ENCODE data around the gene UBAP2L. TPM values are rescaled to one million over a fixed set of nuclear protein-coding genes. Genes with fewer than 3 reads are reported as not detected.
"Not testable (repeated sequence)": the region's sequence is repeated elsewhere in the genome, so short reads cannot be mapped to it uniquely, and the experiment has no call there.

Gene UBAP2L
- total RNA-seq, 1 donor from 2014 or later, result 258 TPM

DNA sequence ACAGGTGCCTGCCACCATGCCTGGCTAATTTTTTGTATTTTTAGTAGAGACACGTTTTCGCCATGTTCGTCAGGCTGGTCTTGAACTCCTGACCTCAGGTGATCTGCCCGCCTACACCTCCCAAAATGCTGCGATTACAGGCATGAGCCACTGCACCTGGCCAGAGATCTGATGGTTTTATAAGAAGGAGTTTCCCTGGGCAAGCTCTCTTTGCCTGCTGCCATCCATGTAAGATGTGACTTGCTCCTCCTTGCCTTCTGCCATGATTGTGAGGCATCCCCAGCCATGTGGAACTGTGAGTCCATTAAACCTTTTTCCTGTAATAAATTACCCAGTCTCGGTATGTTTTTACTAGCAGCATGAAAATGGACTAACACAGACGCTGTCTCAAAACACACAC is 88.4 kb downstream of the UBAP2L start:
- H3K36me3 Mint-ChIP-seq (ENCODE audit: low read depth); DNase-seq (ENCODE audit: low spot score); H3K27me3 Mint-ChIP-seq (ENCODE audit: insufficient read depth); H3K27ac Mint-ChIP-seq; H3K4me3 Mint-ChIP-seq; intact Hi-C loops (cut with micrococcal nuclease); H3K9me3 Mint-ChIP-seq: not testable (repeated sequence)
- H3K4me1 Mint-ChIP-seq (ENCODE audit: low read depth), result peaks cover 19% of the 10 kb centered on the region

GRCh38 chr1:154312229-154313065 is 91.7 kb downstream of the UBAP2L start:
- H3K36me3 Mint-ChIP-seq (ENCODE audit: low read depth); H3K27me3 Mint-ChIP-seq (ENCODE audit: insufficient read depth); DNase-seq (ENCODE audit: low spot score); intact Hi-C loops (cut with micrococcal nuclease); H3K4me3 Mint-ChIP-seq; H3K27ac Mint-ChIP-seq; H3K9me3 Mint-ChIP-seq: not testable (repeated sequence)
- peaks cover 12% of the 10 kb centered on the region for H3K4me1 Mint-ChIP-seq (ENCODE audit: low read depth)

- H3K9me3 Mint-ChIP-seq, result peaks cover 15% of the 10 kb centered on the region
- intact Hi-C loops (cut with micrococcal nuclease), result no loop called here
Measured at GRCh38 chr1:154313066-154313356, 92.3 kb downstream of the UBAP2L start.

DNA sequence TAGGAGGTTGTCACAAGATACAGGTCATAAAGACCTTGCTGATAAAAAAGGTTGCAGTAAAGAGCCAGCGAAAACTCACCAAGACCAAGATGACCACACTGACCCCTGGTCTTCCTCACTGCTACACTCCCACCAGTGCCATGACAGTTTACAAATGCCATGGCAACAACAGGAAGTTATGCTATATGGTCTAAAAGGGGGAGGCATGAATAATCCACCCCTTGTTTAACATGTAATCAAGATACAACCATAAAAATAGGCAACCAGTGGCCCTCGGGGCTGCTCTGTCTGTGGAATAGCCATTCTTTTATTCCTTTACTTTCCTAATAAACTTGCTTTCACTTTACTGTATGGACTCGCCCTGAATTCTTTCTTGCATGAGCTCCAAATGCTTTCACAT is 93.5 kb downstream of the UBAP2L start:
- H3K4me1 Mint-ChIP-seq (ENCODE audit: low read depth); H3K27ac Mint-ChIP-seq; DNase-seq (ENCODE audit: low spot score); H3K36me3 Mint-ChIP-seq (ENCODE audit: low read depth); H3K4me3 Mint-ChIP-seq; intact Hi-C loops (cut with micrococcal nuclease): not testable (repeated sequence)
- Mint-ChIP-seq H3K9me3 (peaks cover 19% of the 10 kb centered on the region), H3K27me3 (ENCODE audit: insufficient read depth) (peaks cover 15% of the 10 kb centered on the region)

More at GRCh38 chr1:154313066-154313356, 92.3 kb downstream of the UBAP2L start:
- Mint-ChIP-seq H3K36me3 (ENCODE audit: low read depth) (no peaks in the 10 kb centered on the region), H3K4me3 (no peak overlapping the region), H3K4me1 (ENCODE audit: low read depth) (peaks cover 6% of the 10 kb centered on the region), H3K27ac (no peak overlapping the region), H3K27me3 (ENCODE audit: insufficient read depth) (peaks cover 11% of the 10 kb centered on the region)
- DNase-seq (ENCODE audit: low spot score), result no peak

GRCh38 chr1:154316704-154317103 is 95.9 kb downstream of the UBAP2L start:
- DNase-seq (ENCODE audit: low spot score), result no peak
- H3K27ac Mint-ChIP-seq, result no peak overlapping the region
- H3K27me3 Mint-ChIP-seq (ENCODE audit: insufficient read depth), result peaks cover 20% of the 10 kb centered on the region
- no peaks in the 10 kb centered on the region for H3K36me3 Mint-ChIP-seq (ENCODE audit: low read depth)
- no peaks in the 10 kb centered on the region for H3K4me1 Mint-ChIP-seq (ENCODE audit: low read depth)
- intact Hi-C loops (cut with micrococcal nuclease), result no loop called here
- peaks cover 19% of the 10 kb centered on the region for H3K9me3 Mint-ChIP-seq
- H3K4me3 Mint-ChIP-seq, result no peak overlapping the region

DNA sequence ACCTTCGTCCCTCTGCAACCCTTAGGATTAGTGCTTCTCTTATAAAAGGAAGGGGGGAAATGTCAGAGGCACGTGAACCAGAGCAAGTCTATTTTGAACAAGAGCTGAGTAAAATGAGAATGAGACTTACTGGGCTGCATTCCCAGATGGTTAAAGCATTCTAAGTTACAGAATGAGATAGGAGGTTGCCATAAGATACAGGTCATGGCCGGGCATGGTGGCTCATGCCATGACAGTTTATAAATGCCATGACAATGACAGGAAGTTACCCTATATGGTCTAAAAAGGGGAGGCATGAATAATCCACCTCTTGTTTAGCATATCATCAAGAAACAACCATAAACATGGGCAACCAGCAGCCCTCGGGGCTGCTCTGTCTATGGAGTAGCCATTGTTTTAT is 97.6 kb downstream of the UBAP2L start:
- no peak for DNase-seq (ENCODE audit: low spot score)
- H3K36me3 Mint-ChIP-seq (ENCODE audit: low read depth), result no peaks in the 10 kb centered on the region
- H3K27me3 Mint-ChIP-seq (ENCODE audit: insufficient read depth), result peaks cover 34% of the 10 kb centered on the region
- peaks cover 19% of the 10 kb centered on the region for H3K9me3 Mint-ChIP-seq
- H3K4me3 Mint-ChIP-seq, result no peak overlapping the region
- H3K27ac Mint-ChIP-seq, result no peak overlapping the region
- H3K4me1 Mint-ChIP-seq (ENCODE audit: low read depth), result no peaks in the 10 kb centered on the region
- intact Hi-C loops (cut with micrococcal nuclease), result no loop called here

Other genes starting within 250 kb of the UBAP2L start
- gene JTB, start 243.3 kb upstream of the UBAP2L start, total RNA-seq, result 198 and 213 TPM in 2 replicates
- 2.2 and 3.3 TPM in 2 replicates for gene RAB13, start 234.6 kb upstream of the UBAP2L start, total RNA-seq
- gene RPS27, start 230.2 kb upstream of the UBAP2L start, total RNA-seq, result 1,226 and 1,349 TPM in 2 replicates
- 0.12 TPM in 1 of 2 replicates, not detected in the other for gene NUP210L, start 65.9 kb upstream of the UBAP2L start, total RNA-seq
- 665 and 668 TPM in 2 replicates for gene TPM3, start 28.9 kb upstream of the UBAP2L start, total RNA-seq
- gene CFAP141, start 14.6 kb upstream of the UBAP2L start, total RNA-seq, result not detected in 2 replicates
- gene HAX1, start 51.7 kb downstream of the UBAP2L start, total RNA-seq, result 122 and 123 TPM in 2 replicates
- gene AQP10, start 100.1 kb downstream of the UBAP2L start, total RNA-seq, result not detected in 2 replicates
- gene ATP8B2, start 104.6 kb downstream of the UBAP2L start, total RNA-seq, result 50.1 and 54.9 TPM in 2 replicates
- gene IL6R, start 184.4 kb downstream of the UBAP2L start, total RNA-seq, result 4.9 and 5.0 TPM in 2 replicates